HepG2 (cell line): ENCODE data around the gene SKP1. TPM values are rescaled to one million over a fixed set of nuclear protein-coding genes. Genes with fewer than 3 reads are reported as not detected.

Experiments used
- CC2D1A ChIP-seq: sonication (generic); formaldehyde crosslinking; IDR thresholded peaks from 2 replicates; pipeline ENCODE4 v1.8.1; 2023; ENCODE audit warnings: mild to moderate bottlenecking, missing genetic modification reagents
- CHD4 ChIP-seq: fragments of 200-600 bp; sonication (generic); IDR thresholded peaks from 2 replicates; pipeline ENCODE4 v1.7.0; 2017; ENCODE audit warnings: mild to moderate bottlenecking, low read length, borderline replicate concordance
- DNMT1 ChIP-seq: sonication (generic); formaldehyde crosslinking; IDR thresholded peaks from 2 replicates; pipeline ENCODE4 v1.5.1; 2020; ENCODE audit warnings: mild to moderate bottlenecking, missing genetic modification reagents
- ERF ChIP-seq: IDR thresholded peaks from 2 replicates; pipeline ENCODE4 v1.6.1; 2018; ENCODE audit warnings: missing biosample characterization, missing genetic modification reagents
- GATAD1 ChIP-seq: IDR thresholded peaks from 2 replicates; pipeline ENCODE4 v1.6.1; 2016; ENCODE audit warnings: missing genetic modification reagents, missing compliant biosample characterization
- HIVEP1 ChIP-seq: sonication (generic); formaldehyde crosslinking; IDR thresholded peaks from 2 replicates; pipeline ENCODE4 v1.4.0; 2020; ENCODE audit warnings: mild to moderate bottlenecking, missing genetic modification reagents
- IRX3 ChIP-seq: sonication (generic); formaldehyde crosslinking; IDR thresholded peaks from 2 replicates; pipeline ENCODE4 v1.8.1; 2023; ENCODE audit warnings: mild to moderate bottlenecking, low read depth, missing genetic modification reagents, borderline replicate concordance
- KDM1A ChIP-seq: IDR thresholded peaks from 2 replicates; pipeline ENCODE4 v1.6.1; 2016; ENCODE audit warnings: missing compliant biosample characterization
- NFIB ChIP-seq: sonication (generic); formaldehyde crosslinking; IDR thresholded peaks from 2 replicates; pipeline ENCODE4 v1.9.0; 2021; ENCODE audit warnings: missing genetic modification reagents, mild to moderate bottlenecking, borderline replicate concordance
- PCBP2 ChIP-seq: fragments of 200-400 bp; formaldehyde crosslinking; optimal IDR thresholded peaks from 2 replicates; pipeline ENCODE3; 2018; ENCODE audit warnings: low read length, low read depth; ENCODE audit not compliant: poor library complexity, severe bottlenecking
- RBAK ChIP-seq: sonication (generic); formaldehyde crosslinking; IDR thresholded peaks from 2 replicates; pipeline ENCODE4 v1.5.1; 2020; ENCODE audit warnings: mild to moderate bottlenecking, missing genetic modification reagents
- RFXANK ChIP-seq: IDR thresholded peaks from 2 replicates; pipeline ENCODE4 v1.6.1; 2016
- RXRB ChIP-seq: IDR thresholded peaks from 2 replicates; pipeline ENCODE4 v1.6.1; 2016; ENCODE audit warnings: borderline replicate concordance, missing genetic modification reagents, missing compliant biosample characterization
- THAP7 ChIP-seq: sonication (generic); formaldehyde crosslinking; IDR thresholded peaks from 2 replicates; pipeline ENCODE4 v1.8.1; 2023; ENCODE audit warnings: mild to moderate bottlenecking, missing genetic modification reagents
- ZBTB43 ChIP-seq: sonication (generic); formaldehyde crosslinking; conservative IDR thresholded peaks from 2 replicates; pipeline ENCODE4 v1.4.0; 2020; ENCODE audit warnings: missing genetic modification reagents
- ZNF282 ChIP-seq: fragments of 450-650 bp; IDR thresholded peaks from 2 replicates; pipeline ENCODE4 v1.6.1; 2018; ENCODE audit not compliant: partially characterized antibody
- ZNF317 ChIP-seq: sonication (generic); formaldehyde crosslinking; IDR thresholded peaks from 2 replicates; pipeline ENCODE4 v1.5.0; 2020; ENCODE audit warnings: mild to moderate bottlenecking, missing genetic modification reagents
- ZNF329 ChIP-seq: sonication (generic); formaldehyde crosslinking; IDR thresholded peaks from 2 replicates; pipeline ENCODE4 v1.9.0; 2021; ENCODE audit warnings: low read depth, mild to moderate bottlenecking, missing genetic modification reagents
- ZNF414 ChIP-seq: sonication (generic); formaldehyde crosslinking; IDR thresholded peaks from 2 replicates; pipeline ENCODE4 v1.5.0; 2020; ENCODE audit warnings: missing genetic modification reagents
- ZSCAN12 ChIP-seq: sonication (generic); formaldehyde crosslinking; IDR thresholded peaks from 2 replicates; pipeline ENCODE4 v1.9.0; 2021; ENCODE audit warnings: mild to moderate bottlenecking, missing genetic modification reagents
- polyA plus RNA-seq, 8 experiments: library from polyadenylated mRNA; depleted of rRNA in 3 of 8; stranded (reverse) in 7 of 8; unstranded in 1 of 8; fragments of >200 nt; fragmentation: Illumina TruSeq in 4 of 8; extraction: Trizol in 4 of 8; gene quantifications; 2 replicates each; pipeline versions ENCODE4 v1.2.1 to v1.2.3, GENCODE V29; 2011 to 2016; ENCODE audit warnings: low read depth in 4 of 8, missing spikeins in 1 of 8, mixed read lengths in 1 of 8; ENCODE audit not compliant: insufficient read depth in 1 of 8
- total RNA-seq, 5 experiments: library from RNA; depleted of rRNA; stranded (reverse); fragments of >200 nt; fragmentation: Illumina TruSeq; extraction: Trizol; gene quantifications; 2 replicates each; pipeline ENCODE4 v1.2.3, GENCODE V29; 2016; ENCODE audit warnings: low read depth in 1 of 5
- TF ChIP-seq, protein P1 (sequence below): sonication (generic); formaldehyde crosslinking; IDR thresholded peaks from 2 replicates; pipeline ENCODE4 v1.4.0; 2020; ENCODE audit warnings: mild to moderate bottlenecking, missing genetic modification reagents
- TF ChIP-seq, protein P2 (sequence below): sonication (generic); formaldehyde crosslinking; IDR thresholded peaks from 2 replicates; pipeline ENCODE4 v1.8.1; 2023; ENCODE audit warnings: missing genetic modification reagents, inconsistent platforms, borderline replicate concordance
- TF ChIP-seq, protein P3 (sequence below): sonication (generic); formaldehyde crosslinking; conservative IDR thresholded peaks from 2 replicates; pipeline ENCODE4 v1.8.0; 2022; ENCODE audit warnings: mild to moderate bottlenecking, moderate library complexity, missing genetic modification reagents

SKP1 gene
- total and polyA plus RNA-seq, 2 of the 13 experiments (the other 11 are each of a cell fraction or from before 2014, with no cell fraction given) = 134 to 340 TPM

- no peak for TF ChIP-seq THAP7 (CRISPR knock-in tag)
- no peak for TF ChIP-seq ZNF329 (CRISPR knock-in tag)
- no peak for TF ChIP-seq CC2D1A
- TF ChIP-seq ZNF317 (CRISPR knock-in tag) = no peak
- no peak for TF ChIP-seq IRX3 (CRISPR knock-in tag)
- TF ChIP-seq, protein P1, sequence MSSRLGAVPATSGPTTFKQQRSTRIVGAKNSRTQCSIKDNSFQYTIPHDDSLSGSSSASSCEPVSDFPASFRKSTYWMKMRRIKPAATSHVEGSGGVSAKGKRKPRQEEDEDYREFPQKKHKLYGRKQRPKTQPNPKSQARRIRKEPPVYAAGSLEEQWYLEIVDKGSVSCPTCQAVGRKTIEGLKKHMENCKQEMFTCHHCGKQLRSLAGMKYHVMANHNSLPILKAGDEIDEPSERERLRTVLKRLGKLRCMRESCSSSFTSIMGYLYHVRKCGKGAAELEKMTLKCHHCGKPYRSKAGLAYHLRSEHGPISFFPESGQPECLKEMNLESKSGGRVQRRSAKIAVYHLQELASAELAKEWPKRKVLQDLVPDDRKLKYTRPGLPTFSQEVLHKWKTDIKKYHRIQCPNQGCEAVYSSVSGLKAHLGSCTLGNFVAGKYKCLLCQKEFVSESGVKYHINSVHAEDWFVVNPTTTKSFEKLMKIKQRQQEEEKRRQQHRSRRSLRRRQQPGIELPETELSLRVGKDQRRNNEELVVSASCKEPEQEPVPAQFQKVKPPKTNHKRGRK = no peak
- TF ChIP-seq ERF (CRISPR knock-in tag) = no peak
- TF ChIP-seq RXRB (CRISPR knock-in tag) = no peak
- TF ChIP-seq ZSCAN12 = no peak
- TF ChIP-seq, protein P2, sequence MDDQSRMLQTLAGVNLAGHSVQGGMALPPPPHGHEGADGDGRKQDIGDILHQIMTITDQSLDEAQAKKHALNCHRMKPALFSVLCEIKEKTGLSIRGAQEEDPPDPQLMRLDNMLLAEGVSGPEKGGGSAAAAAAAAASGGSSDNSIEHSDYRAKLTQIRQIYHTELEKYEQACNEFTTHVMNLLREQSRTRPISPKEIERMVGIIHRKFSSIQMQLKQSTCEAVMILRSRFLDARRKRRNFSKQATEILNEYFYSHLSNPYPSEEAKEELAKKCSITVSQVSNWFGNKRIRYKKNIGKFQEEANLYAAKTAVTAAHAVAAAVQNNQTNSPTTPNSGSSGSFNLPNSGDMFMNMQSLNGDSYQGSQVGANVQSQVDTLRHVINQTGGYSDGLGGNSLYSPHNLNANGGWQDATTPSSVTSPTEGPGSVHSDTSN = no peak
- no peak for TF ChIP-seq ZBTB43
- no peak for TF ChIP-seq CHD4
- TF ChIP-seq HIVEP1 (CRISPR knock-in tag) = no peak
- no peak for TF ChIP-seq DNMT1 (CRISPR knock-in tag)
- no peak for TF ChIP-seq KDM1A (CRISPR knock-in tag)
- TF ChIP-seq ZNF414 (CRISPR knock-in tag) = no peak
- TF ChIP-seq, protein P3, sequence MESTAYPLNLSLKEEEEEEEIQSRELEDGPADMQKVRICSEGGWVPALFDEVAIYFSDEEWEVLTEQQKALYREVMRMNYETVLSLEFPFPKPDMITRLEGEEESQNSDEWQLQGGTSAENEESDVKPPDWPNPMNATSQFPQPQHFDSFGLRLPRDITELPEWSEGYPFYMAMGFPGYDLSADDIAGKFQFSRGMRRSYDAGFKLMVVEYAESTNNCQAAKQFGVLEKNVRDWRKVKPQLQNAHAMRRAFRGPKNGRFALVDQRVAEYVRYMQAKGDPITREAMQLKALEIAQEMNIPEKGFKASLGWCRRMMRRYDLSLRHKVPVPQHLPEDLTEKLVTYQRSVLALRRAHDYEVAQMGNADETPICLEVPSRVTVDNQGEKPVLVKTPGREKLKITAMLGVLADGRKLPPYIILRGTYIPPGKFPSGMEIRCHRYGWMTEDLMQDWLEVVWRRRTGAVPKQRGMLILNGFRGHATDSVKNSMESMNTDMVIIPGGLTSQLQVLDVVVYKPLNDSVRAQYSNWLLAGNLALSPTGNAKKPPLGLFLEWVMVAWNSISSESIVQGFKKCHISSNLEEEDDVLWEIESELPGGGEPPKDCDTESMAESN = 0 out of 2 replicates have a peak, but pooled peaks have one; percentile 25
- no peak for TF ChIP-seq RFXANK
- TF ChIP-seq NFIB (CRISPR knock-in tag) = no peak
- no peak for TF ChIP-seq PCBP2
- TF ChIP-seq GATAD1 (CRISPR knock-in tag) = no peak
- TF ChIP-seq RBAK (CRISPR knock-in tag) = no peak
- TF ChIP-seq ZNF282 = no peak
Measured at GRCh38 chr5:134114886-134115805, 61.6 kb downstream of the SKP1 start (continued).
